Nucleus accumbens (tissue), 56 donors: Measurements from ENCODE around the gene LMTK2.

Experiments used
- DNase-seq, 56 donors: peaks; one replicate each; lab custom pipeline; 2025; lab: John Stamatoyannopoulos, UW

Gene LMTK2

GRCh38 chr7:98199131-98199530, 92.5 kb downstream of the LMTK2 start:
- no peak for DNase-seq

GRCh38 chr7:98200364-98200763, 93.7 kb downstream of the LMTK2 start:
- no peak for DNase-seq

GRCh38 chr7:98202367-98203195, 95.9 kb downstream of the LMTK2 start:
- DNase-seq: no peak

GRCh38 chr7:98203261-98203963, 96.8 kb downstream of the LMTK2 start:
- no peak for DNase-seq

GRCh38 chr7:98203964-98204605, 97.4 kb downstream of the LMTK2 start:
- DNase-seq: no peak

GRCh38 chr7:98204670-98205069, 98.0 kb downstream of the LMTK2 start:
- DNase-seq: no peak

- no peak for DNase-seq
Measured at GRCh38 chr7:98205162-98205845, 98.6 kb downstream of the LMTK2 start.

GRCh38 chr7:98206451-98207330, 100.0 kb downstream of the LMTK2 start:
- no peak for DNase-seq

GRCh38 chr7:98209166-98209920, 102.7 kb downstream of the LMTK2 start:
- DNase-seq: no peak

GRCh38 chr7:98210513-98211220, 104.0 kb downstream of the LMTK2 start:
- DNase-seq: peak in 15 of 56 donors; percentile 9 to 70 (median 21)

GRCh38 chr7:98211221-98211675, 104.6 kb downstream of the LMTK2 start, which contains the start of gene BHLHA15:
BHLHA15 (plus strand) TSS chr7:98211439; CDS start chr7:98212310, 871 bp downstream.
- DNase-seq: peak in 3 of 56 donors; percentile 12 to 62 (median 19)

- peak in 1 of 56 donors; percentile 62 for DNase-seq
Measured at GRCh38 chr7:98211676-98212531, 105.2 kb downstream of the LMTK2 start.

GRCh38 chr7:98212532-98213041, 105.9 kb downstream of the LMTK2 start:
- no peak for DNase-seq

GRCh38 chr7:98213296-98213887, 106.7 kb downstream of the LMTK2 start:
- DNase-seq: no peak

GRCh38 chr7:98213888-98214810, 107.5 kb downstream of the LMTK2 start:
- no peak for DNase-seq
